Stromal cell of bone marrow (primary cell): ENCODE measurements around the gene SDK1.

ENCODE experiments used
- DNase-seq: peaks from one replicate; pipeline ENCODE4 v3.0.0-alpha.2; 2012; ENCODE audit warnings: low read depth

The SDK1 gene

GRCh38 chr7:3283130-3283704, 17.8 kb upstream of the SDK1 start:
- no peak for DNase-seq

- DNase-seq = no peak
Measured at GRCh38 chr7:3285652-3286051, 15.4 kb upstream of the SDK1 start.

GRCh38 chr7:3289996-3290395, 11.1 kb upstream of the SDK1 start:
- DNase-seq = no peak

GRCh38 chr7:3292694-3293093, 8.4 kb upstream of the SDK1 start:
- no peak for DNase-seq

- no peak for DNase-seq
Measured at GRCh38 chr7:3294432-3295100, 6.5 kb upstream of the SDK1 start.

- DNase-seq = no peak
Measured at GRCh38 chr7:3297105-3297819, 3.8 kb upstream of the SDK1 start.

GRCh38 chr7:3300221-3300650, 816 bp upstream of the SDK1 start:
- no peak for DNase-seq

GRCh38 chr7:3301449-3301731, 338 bp downstream of the SDK1 start:
- DNase-seq = no peak

GRCh38 chr7:3301831-3302618, 973 bp downstream of the SDK1 start:
- DNase-seq = peak; percentile 9

GRCh38 chr7:3302681-3303320, 1.7 kb downstream of the SDK1 start:
- DNase-seq = no peak

- DNase-seq = no peak
Measured at GRCh38 chr7:3304131-3304530, 3.1 kb downstream of the SDK1 start.

- no peak for DNase-seq
Measured at GRCh38 chr7:3307435-3307834, 6.4 kb downstream of the SDK1 start.

- DNase-seq = no peak
Measured at GRCh38 chr7:3309140-3309539, 8.1 kb downstream of the SDK1 start.

- DNase-seq = no peak
Measured at GRCh38 chr7:3309956-3310355, 8.9 kb downstream of the SDK1 start.

GRCh38 chr7:3310884-3311283, 9.8 kb downstream of the SDK1 start:
- DNase-seq = no peak

- DNase-seq = no peak
Measured at GRCh38 chr7:3312583-3312982, 11.5 kb downstream of the SDK1 start.

GRCh38 chr7:3318874-3319273, 17.8 kb downstream of the SDK1 start:
- DNase-seq = no peak

GRCh38 chr7:3321206-3321605, 20.2 kb downstream of the SDK1 start:
- DNase-seq = no peak

- DNase-seq = no peak
Measured at GRCh38 chr7:3321745-3322144, 20.7 kb downstream of the SDK1 start.

GRCh38 chr7:3326246-3326645, 25.2 kb downstream of the SDK1 start:
- no peak for DNase-seq

- no peak for DNase-seq
Measured at GRCh38 chr7:3327099-3327498, 26.0 kb downstream of the SDK1 start.

- no peak for DNase-seq
Measured at GRCh38 chr7:3327655-3328054, 26.6 kb downstream of the SDK1 start.
